ENCODE measurements around the gene KRT72. TPM values are rescaled to one million over a fixed set of nuclear protein-coding genes. Genes with fewer than 3 reads are reported as not detected.

KRT72 gene
- total and polyA plus RNA-seq, 2 experiments from 2014 or later = not detected

DNA sequence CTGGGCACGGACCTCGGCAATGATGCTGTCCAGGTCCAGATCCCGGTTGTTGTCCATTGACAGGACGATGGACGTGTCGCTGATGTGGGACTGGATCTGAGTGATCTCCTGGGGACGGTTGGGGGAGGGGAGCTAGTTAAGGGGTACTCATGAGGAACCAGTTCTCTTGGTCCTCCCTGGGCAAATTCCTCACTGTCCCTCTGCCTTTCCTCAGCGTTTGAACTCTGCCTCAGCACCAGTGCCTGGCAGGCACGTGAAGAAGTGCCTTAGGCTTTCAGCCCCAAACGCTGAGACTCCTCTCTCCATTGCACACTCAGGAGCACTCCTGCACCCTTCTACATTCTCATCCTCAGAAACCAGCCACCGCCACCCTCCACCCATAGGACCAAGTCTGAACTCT is 9.7 kb downstream of the KRT72 start (continued):
- TF ChIP-seq, protein P1, sequence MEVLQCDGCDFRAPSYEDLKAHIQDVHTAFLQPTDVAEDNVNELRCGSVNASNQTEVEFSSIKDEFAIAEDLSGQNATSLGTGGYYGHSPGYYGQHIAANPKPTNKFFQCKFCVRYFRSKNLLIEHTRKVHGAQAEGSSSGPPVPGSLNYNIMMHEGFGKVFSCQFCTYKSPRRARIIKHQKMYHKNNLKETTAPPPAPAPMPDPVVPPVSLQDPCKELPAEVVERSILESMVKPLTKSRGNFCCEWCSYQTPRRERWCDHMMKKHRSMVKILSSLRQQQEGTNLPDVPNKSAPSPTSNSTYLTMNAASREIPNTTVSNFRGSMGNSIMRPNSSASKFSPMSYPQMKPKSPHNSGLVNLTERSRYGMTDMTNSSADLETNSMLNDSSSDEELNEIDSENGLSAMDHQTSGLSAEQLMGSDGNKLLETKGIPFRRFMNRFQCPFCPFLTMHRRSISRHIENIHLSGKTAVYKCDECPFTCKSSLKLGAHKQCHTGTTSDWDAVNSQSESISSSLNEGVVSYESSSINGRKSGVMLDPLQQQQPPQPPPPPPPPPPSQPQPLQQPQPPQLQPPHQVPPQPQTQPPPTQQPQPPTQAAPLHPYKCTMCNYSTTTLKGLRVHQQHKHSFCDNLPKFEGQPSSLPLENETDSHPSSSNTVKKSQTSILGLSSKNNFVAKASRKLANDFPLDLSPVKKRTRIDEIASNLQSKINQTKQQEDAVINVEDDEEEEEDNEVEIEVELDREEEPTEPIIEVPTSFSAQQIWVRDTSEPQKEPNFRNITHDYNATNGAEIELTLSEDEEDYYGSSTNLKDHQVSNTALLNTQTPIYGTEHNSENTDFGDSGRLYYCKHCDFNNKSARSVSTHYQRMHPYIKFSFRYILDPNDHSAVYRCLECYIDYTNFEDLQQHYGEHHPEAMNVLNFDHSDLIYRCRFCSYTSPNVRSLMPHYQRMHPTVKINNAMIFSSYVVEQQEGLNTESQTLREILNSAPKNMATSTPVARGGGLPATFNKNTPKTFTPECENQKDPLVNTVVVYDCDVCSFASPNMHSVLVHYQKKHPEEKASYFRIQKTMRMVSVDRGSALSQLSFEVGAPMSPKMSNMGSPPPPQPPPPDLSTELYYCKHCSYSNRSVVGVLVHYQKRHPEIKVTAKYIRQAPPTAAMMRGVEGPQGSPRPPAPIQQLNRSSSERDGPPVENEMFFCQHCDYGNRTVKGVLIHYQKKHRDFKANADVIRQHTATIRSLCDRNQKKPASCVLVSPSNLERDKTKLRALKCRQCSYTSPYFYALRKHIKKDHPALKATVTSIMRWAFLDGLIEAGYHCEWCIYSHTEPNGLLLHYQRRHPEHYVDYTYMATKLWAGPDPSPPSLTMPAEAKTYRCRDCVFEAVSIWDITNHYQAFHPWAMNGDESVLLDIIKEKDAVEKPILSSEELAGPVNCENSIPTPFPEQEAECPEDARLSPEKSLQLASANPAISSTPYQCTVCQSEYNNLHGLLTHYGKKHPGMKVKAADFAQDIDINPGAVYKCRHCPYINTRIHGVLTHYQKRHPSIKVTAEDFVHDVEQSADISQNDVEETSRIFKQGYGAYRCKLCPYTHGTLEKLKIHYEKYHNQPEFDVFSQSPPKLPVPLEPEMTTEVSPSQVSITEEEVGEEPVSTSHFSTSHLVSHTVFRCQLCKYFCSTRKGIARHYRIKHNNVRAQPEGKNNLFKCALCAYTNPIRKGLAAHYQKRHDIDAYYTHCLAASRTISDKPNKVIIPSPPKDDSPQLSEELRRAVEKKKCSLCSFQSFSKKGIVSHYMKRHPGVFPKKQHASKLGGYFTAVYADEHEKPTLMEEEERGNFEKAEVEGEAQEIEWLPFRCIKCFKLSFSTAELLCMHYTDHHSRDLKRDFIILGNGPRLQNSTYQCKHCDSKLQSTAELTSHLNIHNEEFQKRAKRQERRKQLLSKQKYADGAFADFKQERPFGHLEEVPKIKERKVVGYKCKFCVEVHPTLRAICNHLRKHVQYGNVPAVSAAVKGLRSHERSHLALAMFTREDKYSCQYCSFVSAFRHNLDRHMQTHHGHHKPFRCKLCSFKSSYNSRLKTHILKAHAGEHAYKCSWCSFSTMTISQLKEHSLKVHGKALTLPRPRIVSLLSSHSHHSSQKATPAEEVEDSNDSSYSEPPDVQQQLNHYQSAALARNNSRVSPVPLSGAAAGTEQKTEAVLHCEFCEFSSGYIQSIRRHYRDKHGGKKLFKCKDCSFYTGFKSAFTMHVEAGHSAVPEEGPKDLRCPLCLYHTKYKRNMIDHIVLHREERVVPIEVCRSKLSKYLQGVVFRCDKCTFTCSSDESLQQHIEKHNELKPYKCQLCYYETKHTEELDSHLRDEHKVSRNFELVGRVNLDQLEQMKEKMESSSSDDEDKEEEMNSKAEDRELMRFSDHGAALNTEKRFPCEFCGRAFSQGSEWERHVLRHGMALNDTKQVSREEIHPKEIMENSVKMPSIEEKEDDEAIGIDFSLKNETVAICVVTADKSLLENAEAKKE (CRISPR knock-in tag; IDR thresholded peaks at IDR 0.05) = no peak
- TF ChIP-seq NANOG (IDR thresholded peaks at IDR 0.05; ENCODE audit: borderline replicate concordance) (no peak), STAT1 (IDR thresholded peaks at IDR 0.05; ENCODE audit: unreplicated experiment) (no peak), POLR2AphosphoS5 (IDR thresholded peaks at IDR 0.05; ENCODE audit: low read depth) (no peak), JUNB (IDR thresholded peaks at IDR 0.05; ENCODE audit: unreplicated experiment) (no peak)
- TF ChIP-seq, protein P2, sequence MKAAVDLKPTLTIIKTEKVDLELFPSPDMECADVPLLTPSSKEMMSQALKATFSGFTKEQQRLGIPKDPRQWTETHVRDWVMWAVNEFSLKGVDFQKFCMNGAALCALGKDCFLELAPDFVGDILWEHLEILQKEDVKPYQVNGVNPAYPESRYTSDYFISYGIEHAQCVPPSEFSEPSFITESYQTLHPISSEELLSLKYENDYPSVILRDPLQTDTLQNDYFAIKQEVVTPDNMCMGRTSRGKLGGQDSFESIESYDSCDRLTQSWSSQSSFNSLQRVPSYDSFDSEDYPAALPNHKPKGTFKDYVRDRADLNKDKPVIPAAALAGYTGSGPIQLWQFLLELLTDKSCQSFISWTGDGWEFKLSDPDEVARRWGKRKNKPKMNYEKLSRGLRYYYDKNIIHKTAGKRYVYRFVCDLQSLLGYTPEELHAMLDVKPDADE (IDR thresholded peaks at IDR 0.05) = no peak

DNA sequence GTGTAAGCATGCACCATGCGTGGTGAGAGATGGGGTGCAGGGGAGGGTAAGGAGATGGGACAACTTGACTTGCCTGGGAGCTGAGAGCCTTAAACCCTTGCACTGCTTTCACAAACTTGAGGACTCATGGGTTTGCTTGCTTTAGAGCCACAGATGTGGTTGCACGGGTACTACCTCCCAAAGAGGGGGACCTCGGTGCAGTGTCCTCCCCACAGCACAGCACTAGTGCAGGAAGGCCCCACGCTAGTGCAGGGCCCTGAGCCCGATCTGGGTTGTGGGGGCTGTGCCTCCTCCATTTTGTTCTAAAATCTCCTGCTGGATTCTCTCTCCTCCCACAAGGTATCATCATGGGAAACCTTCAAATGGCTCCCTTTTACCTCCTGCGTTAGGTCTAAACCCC is 11.2 kb downstream of the KRT72 start:
- H2AFZ ChIP-seq = no peak overlapping the region
- H3K27me3 Mint-ChIP-seq (ENCODE audit: insufficient read depth, low read depth, poor library complexity) = peaks cover 2% of the 10 kb centered on the region
- no peaks in the 10 kb centered on the region for H3K4me1 ChIP-seq (ENCODE audit: insufficient read depth)
- H3K79me2 ChIP-seq (replicated peaks; ENCODE audit: insufficient read depth) = no peaks in the 10 kb centered on the region
- H3K27ac ChIP-seq (ENCODE audit: low read depth) = no peak overlapping the region
- no peak overlapping the region for H3K4me3 ChIP-seq
- H3K27ac Mint-ChIP-seq = no peak overlapping the region
- ATAC-seq (no peak), DNase-seq (ENCODE audit: low spot score) (no peak)
- 0 out of 3 replicates have a peak, but pooled peaks cover 4% of the 10 kb centered on the region for H3K4me1 Mint-ChIP-seq
- no peaks in the 10 kb centered on the region for H4K20me1 ChIP-seq (replicated peaks; ENCODE audit: insufficient read depth)
- no peaks in the 10 kb centered on the region for H3K36me3 ChIP-seq (ENCODE audit: insufficient read depth)
- H3K4me2 ChIP-seq = no peak overlapping the region
- peaks cover 18% of the 10 kb centered on the region for H3K36me3 Mint-ChIP-seq (ENCODE audit: low read depth)
- no peaks in the 10 kb centered on the region for H3K9me2 ChIP-seq (ENCODE audit: insufficient read depth)
- no peak overlapping the region for H3K4me3 Mint-ChIP-seq
- no peaks in the 10 kb centered on the region for H3K27me3 ChIP-seq (ENCODE audit: insufficient read depth)
- no peaks in the 10 kb centered on the region for H3F3A ChIP-seq (replicated peaks; ENCODE audit: low read depth)
- H3K9me3 Mint-ChIP-seq = peaks cover 35% of the 10 kb centered on the region
- no peak for TF ChIP-seq ZNF114 (CRISPR knock-in tag; IDR thresholded peaks at IDR 0.05)
- TF ChIP-seq, protein P2 (IDR thresholded peaks at IDR 0.05) = no peak
- TF ChIP-seq STAT1 (IDR thresholded peaks at IDR 0.05; ENCODE audit: unreplicated experiment) = no peak
- TF ChIP-seq EZH2 (IDR thresholded peaks at IDR 0.05; ENCODE audit: low read depth, unreplicated experiment) = no peak
- TF ChIP-seq, protein P3, sequence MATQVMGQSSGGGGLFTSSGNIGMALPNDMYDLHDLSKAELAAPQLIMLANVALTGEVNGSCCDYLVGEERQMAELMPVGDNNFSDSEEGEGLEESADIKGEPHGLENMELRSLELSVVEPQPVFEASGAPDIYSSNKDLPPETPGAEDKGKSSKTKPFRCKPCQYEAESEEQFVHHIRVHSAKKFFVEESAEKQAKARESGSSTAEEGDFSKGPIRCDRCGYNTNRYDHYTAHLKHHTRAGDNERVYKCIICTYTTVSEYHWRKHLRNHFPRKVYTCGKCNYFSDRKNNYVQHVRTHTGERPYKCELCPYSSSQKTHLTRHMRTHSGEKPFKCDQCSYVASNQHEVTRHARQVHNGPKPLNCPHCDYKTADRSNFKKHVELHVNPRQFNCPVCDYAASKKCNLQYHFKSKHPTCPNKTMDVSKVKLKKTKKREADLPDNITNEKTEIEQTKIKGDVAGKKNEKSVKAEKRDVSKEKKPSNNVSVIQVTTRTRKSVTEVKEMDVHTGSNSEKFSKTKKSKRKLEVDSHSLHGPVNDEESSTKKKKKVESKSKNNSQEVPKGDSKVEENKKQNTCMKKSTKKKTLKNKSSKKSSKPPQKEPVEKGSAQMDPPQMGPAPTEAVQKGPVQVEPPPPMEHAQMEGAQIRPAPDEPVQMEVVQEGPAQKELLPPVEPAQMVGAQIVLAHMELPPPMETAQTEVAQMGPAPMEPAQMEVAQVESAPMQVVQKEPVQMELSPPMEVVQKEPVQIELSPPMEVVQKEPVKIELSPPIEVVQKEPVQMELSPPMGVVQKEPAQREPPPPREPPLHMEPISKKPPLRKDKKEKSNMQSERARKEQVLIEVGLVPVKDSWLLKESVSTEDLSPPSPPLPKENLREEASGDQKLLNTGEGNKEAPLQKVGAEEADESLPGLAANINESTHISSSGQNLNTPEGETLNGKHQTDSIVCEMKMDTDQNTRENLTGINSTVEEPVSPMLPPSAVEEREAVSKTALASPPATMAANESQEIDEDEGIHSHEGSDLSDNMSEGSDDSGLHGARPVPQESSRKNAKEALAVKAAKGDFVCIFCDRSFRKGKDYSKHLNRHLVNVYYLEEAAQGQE (IDR thresholded peaks at IDR 0.05; ENCODE audit: unreplicated experiment) = no peak
- TF ChIP-seq, protein P4, sequence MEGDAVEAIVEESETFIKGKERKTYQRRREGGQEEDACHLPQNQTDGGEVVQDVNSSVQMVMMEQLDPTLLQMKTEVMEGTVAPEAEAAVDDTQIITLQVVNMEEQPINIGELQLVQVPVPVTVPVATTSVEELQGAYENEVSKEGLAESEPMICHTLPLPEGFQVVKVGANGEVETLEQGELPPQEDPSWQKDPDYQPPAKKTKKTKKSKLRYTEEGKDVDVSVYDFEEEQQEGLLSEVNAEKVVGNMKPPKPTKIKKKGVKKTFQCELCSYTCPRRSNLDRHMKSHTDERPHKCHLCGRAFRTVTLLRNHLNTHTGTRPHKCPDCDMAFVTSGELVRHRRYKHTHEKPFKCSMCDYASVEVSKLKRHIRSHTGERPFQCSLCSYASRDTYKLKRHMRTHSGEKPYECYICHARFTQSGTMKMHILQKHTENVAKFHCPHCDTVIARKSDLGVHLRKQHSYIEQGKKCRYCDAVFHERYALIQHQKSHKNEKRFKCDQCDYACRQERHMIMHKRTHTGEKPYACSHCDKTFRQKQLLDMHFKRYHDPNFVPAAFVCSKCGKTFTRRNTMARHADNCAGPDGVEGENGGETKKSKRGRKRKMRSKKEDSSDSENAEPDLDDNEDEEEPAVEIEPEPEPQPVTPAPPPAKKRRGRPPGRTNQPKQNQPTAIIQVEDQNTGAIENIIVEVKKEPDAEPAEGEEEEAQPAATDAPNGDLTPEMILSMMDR (conservative IDR thresholded peaks at IDR 0.05; ENCODE audit: low read depth in 2 of 2) = no peak
- no peak for TF ChIP-seq ZNF331 (CRISPR knock-in tag; IDR thresholded peaks at IDR 0.05; ENCODE audit: low read depth)
- no peak for TF ChIP-seq NANOG (IDR thresholded peaks at IDR 0.05; ENCODE audit: borderline replicate concordance)
- no peak for TF ChIP-seq EZH2phosphoT487 (IDR thresholded peaks at IDR 0.05; ENCODE audit: unreplicated experiment)

Measured in GM23338 (cell line).